NT2/D1 (cell line): ENCODE measurements around the gene AGAP2.

Experiments used
- DNase-seq: peaks from one replicate; pipeline ENCODE4 v3.0.0-alpha.2; 2011; ENCODE audit warnings: low read depth, low spot score
- H3K27me3 ChIP-seq: 2 replicates; pipeline ENCODE4 v1.6.0; 2011; ENCODE audit warnings: mild to moderate bottlenecking; ENCODE audit not compliant: insufficient read length, insufficient read depth
- H3K36me3 ChIP-seq: 2 replicates; pipeline ENCODE4 v1.6.1; 2011; ENCODE audit warnings: mild to moderate bottlenecking, low read length, mixed read lengths; ENCODE audit not compliant: insufficient read depth, insufficient read length
- H3K4me1 ChIP-seq: 2 replicates; pipeline ENCODE4 v1.5.1; 2011; ENCODE audit not compliant: insufficient read depth, insufficient read length
- H3K4me3 ChIP-seq: 2 replicates; pipeline ENCODE4 v1.5.1; 2011; ENCODE audit warnings: low read depth; ENCODE audit not compliant: insufficient read length
- H3K9ac ChIP-seq: 2 replicates; pipeline ENCODE4 v1.6.0; 2011; ENCODE audit warnings: low read depth; ENCODE audit not compliant: insufficient read length
- H3K9me3 ChIP-seq: 2 replicates; pipeline ENCODE4 v1.5.1; 2011; ENCODE audit warnings: mild to moderate bottlenecking, low read length; ENCODE audit not compliant: insufficient read depth
- SUZ12 ChIP-seq: IDR thresholded peaks from 2 replicates; pipeline ENCODE4 v1.6.1; 2011; ENCODE audit not compliant: insufficient read length, insufficient read depth; ENCODE audit errors: extremely low read depth
- YY1 ChIP-seq: IDR thresholded peaks from 2 replicates; pipeline ENCODE4 v1.6.1; 2011; ENCODE audit not compliant: insufficient read length, insufficient read depth
- ZNF274 ChIP-seq: IDR thresholded peaks from 2 replicates; pipeline ENCODE4 v1.6.1; 2011; ENCODE audit warnings: mild to moderate bottlenecking, low read depth, low read length

AGAP2 gene

GRCh38 chr12:57732726-57733593 is 5.6 kb downstream of the AGAP2 start:
- Histone ChIP-seq H3K9ac (no peak overlapping the region), H3K27me3 (peaks cover 67% of the 10 kb centered on the region), H3K4me1 (peaks cover 3% of the 10 kb centered on the region), H3K9me3 (no peaks in the 10 kb centered on the region), H3K36me3 (no peaks in the 10 kb centered on the region), H3K4me3 (no peak overlapping the region)
- TF ChIP-seq ZNF274 (no peak), SUZ12 (no peak), YY1 (no peak)
- DNase-seq = no peak

GRCh38 chr12:57732270-57732669 is 6.3 kb downstream of the AGAP2 start:
- TF ChIP-seq ZNF274 = no peak
- no peak for TF ChIP-seq YY1
- TF ChIP-seq SUZ12 = no peak
- H3K36me3 ChIP-seq = peaks cover 3% of the 10 kb centered on the region
- H3K9ac ChIP-seq = no peak overlapping the region
- H3K4me3 ChIP-seq = no peak overlapping the region
- no peaks in the 10 kb centered on the region for H3K9me3 ChIP-seq
- H3K4me1 ChIP-seq = peaks cover 4% of the 10 kb centered on the region
- peaks cover 67% of the 10 kb centered on the region for H3K27me3 ChIP-seq
- no peak for DNase-seq

- H3K4me1 ChIP-seq = peaks cover 7% of the 10 kb centered on the region
- no peaks in the 10 kb centered on the region for H3K9me3 ChIP-seq
- TF ChIP-seq SUZ12 = no peak
- TF ChIP-seq YY1 = no peak
- TF ChIP-seq ZNF274 = no peak
- H3K9ac ChIP-seq = no peak overlapping the region
- H3K27me3 ChIP-seq = peaks cover 67% of the 10 kb centered on the region
- DNase-seq = no peak
- H3K36me3 ChIP-seq = peaks cover 4% of the 10 kb centered on the region
- no peak overlapping the region for H3K4me3 ChIP-seq
Observed at GRCh38 chr12:57731411-57732080, 7.0 kb downstream of the AGAP2 start.

- DNase-seq = no peak
- Histone ChIP-seq H3K9me3 (no peaks in the 10 kb centered on the region), H3K4me1 (peaks cover 10% of the 10 kb centered on the region), H3K4me3 (no peak overlapping the region), H3K9ac (no peak overlapping the region), H3K27me3 (peaks cover 62% of the 10 kb centered on the region), H3K36me3 (peaks cover 4% of the 10 kb centered on the region)
- TF ChIP-seq SUZ12 = no peak
- TF ChIP-seq YY1 = no peak
- no peak for TF ChIP-seq ZNF274
Observed at GRCh38 chr12:57730336-57731067, 8.0 kb downstream of the AGAP2 start.

GRCh38 chr12:57729321-57729844 is 9.2 kb downstream of the AGAP2 start:
- Histone ChIP-seq H3K4me1 (peaks cover 12% of the 10 kb centered on the region), H3K4me3 (no peak overlapping the region), H3K36me3 (peaks cover 4% of the 10 kb centered on the region), H3K27me3 (peaks cover 58% of the 10 kb centered on the region), H3K9ac (no peak overlapping the region), H3K9me3 (no peaks in the 10 kb centered on the region)
- TF ChIP-seq SUZ12 (no peak), ZNF274 (no peak), YY1 (no peak)
- no peak for DNase-seq

- no peaks in the 10 kb centered on the region for H3K9me3 ChIP-seq
- peaks cover 43% of the 10 kb centered on the region for H3K27me3 ChIP-seq
- peaks cover 12% of the 10 kb centered on the region for H3K4me1 ChIP-seq
- DNase-seq = no peak
- peaks cover 4% of the 10 kb centered on the region for H3K36me3 ChIP-seq
- no peak overlapping the region for H3K4me3 ChIP-seq
- H3K9ac ChIP-seq = no peak overlapping the region
- TF ChIP-seq YY1 (no peak), ZNF274 (no peak), SUZ12 (no peak)
Observed at GRCh38 chr12:57727758-57728395, 10.7 kb downstream of the AGAP2 start.
